ENCODE measurements around the gene LRRC56.

DNA sequence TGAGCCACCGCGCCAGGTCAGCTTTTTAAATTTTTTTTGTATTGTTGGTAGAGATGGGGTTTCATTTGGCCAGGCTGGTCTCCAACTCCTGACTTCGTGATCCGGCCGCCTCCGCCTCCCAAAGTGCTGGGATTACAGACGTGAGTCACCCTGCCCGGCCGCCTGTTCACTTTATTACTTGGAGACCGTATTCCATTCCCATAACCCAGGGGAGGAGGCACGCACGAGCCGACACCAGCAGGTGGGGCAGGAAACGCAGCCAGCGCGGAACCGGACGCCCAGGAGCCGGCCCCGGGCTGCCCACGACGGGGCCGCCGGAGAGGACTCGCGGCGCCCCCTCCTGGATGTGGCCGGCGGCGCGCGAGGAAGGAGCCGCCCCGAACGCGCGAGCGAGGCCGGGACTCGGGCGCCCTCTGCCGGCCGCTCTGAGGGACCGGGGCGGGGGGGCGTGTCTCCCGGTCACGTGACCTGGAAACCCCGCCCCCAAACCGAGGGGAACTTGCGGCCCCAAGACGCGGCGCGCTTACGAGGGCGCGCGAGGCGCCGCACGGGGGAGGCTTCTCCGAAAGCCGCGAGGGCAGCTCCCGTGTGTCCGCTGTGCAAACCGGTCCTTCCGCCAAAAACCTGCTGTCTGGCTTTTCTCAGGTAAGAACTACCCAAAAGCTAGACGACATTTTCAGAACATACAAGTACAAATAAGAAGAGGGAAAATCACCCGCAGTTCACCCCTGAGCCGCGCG lies 18.7 kb upstream of the LRRC56 start:
- TF ChIP-seq, protein P1, sequence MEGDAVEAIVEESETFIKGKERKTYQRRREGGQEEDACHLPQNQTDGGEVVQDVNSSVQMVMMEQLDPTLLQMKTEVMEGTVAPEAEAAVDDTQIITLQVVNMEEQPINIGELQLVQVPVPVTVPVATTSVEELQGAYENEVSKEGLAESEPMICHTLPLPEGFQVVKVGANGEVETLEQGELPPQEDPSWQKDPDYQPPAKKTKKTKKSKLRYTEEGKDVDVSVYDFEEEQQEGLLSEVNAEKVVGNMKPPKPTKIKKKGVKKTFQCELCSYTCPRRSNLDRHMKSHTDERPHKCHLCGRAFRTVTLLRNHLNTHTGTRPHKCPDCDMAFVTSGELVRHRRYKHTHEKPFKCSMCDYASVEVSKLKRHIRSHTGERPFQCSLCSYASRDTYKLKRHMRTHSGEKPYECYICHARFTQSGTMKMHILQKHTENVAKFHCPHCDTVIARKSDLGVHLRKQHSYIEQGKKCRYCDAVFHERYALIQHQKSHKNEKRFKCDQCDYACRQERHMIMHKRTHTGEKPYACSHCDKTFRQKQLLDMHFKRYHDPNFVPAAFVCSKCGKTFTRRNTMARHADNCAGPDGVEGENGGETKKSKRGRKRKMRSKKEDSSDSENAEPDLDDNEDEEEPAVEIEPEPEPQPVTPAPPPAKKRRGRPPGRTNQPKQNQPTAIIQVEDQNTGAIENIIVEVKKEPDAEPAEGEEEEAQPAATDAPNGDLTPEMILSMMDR (IDR thresholded peaks at IDR 0.05): peak; percentile 55 to 100 (median 81)
- TF ChIP-seq POLR2AphosphoS5 (IDR thresholded peaks at IDR 0.05) (peak in 2 of 3 donors; percentile 43 to 49), POLR2A (IDR thresholded peaks at IDR 0.05) (no peak)

All from breast epithelium (tissue), 3 donors.